Lower leg skin (tissue), 4 donors: ENCODE data around the gene CDH13. TPM values are rescaled to one million over a fixed set of nuclear protein-coding genes. Genes with fewer than 3 reads are reported as not detected.

Experiments
- DNase-seq, 2 donors: peaks; one replicate each; pipeline ENCODE4 v3.0.0-alpha.2; 2019; ENCODE audit warnings: low spot score in 2 of 2
- H3K4me3 ChIP-seq: fragments of 200-600 bp; sonication (generic); 2 replicates; pipeline ENCODE4 v1.5.1; 2017; ENCODE audit warnings: mild to moderate bottlenecking, low read depth; ENCODE audit not compliant: poor library complexity, severe bottlenecking
- CTCF ChIP-seq, 3 donors: fragments of 450-650 bp; IDR thresholded peaks; one replicate each; pipeline ENCODE4 v1.5.1; 2016; ENCODE audit warnings: antibody characterized with exemption in 3 of 3, mild to moderate bottlenecking in 3 of 3, moderate library complexity in 2 of 3
- POLR2A ChIP-seq, 2 donors: fragments of 450-650 bp; IDR thresholded peaks; one replicate each; pipeline ENCODE4 v1.6.1; 2016 to 2017; ENCODE audit warnings: antibody characterized with exemption in 2 of 2, mild to moderate bottlenecking in 1 of 2, moderate library complexity in 1 of 2
- WGBS, 2 donors: methylation state at CpG; one replicate each; pipeline ENCODE4 v1.1.5; 2018; 5-methylcytosine and 5-hydroxymethylcytosine counted together
- intact Hi-C: fragments of 100-400 bp; cut with DNase I; formaldehyde crosslinking; loops from one replicate; pipeline ENCODE4 v1.15.0; 2023; ENCODE audit warnings: low total_unique reads
- total RNA-seq, 4 donors: library from RNA; depleted of rRNA; stranded (reverse); fragments of >200 nt; gene quantifications; one replicate each; pipeline ENCODE4 v1.1.0, GENCODE V29; 2016

Gene CDH13
- total RNA-seq, 4 donors from 2014 or later, result 102 to 246 (median 155) TPM

- DNase-seq, result no peak
- 95 to 96% methylated on average over 2 of the region's 2 CpGs for WGBS, 2 donors
- no peak for TF ChIP-seq POLR2A (IDR thresholded peaks at IDR 0.05)
These were observed 132.1 kb downstream of the CDH13 start for GRCh38 chr16:82758904-82759303.

GRCh38 chr16:82761236-82761635 is 134.5 kb downstream of the CDH13 start:
- peak; percentile 88 to 97 for DNase-seq
- intact Hi-C loops, result no loop called here
- TF ChIP-seq CTCF (IDR thresholded peaks at IDR 0.05) (no peak), POLR2A (IDR thresholded peaks at IDR 0.05) (no peak)
- H3K4me3 ChIP-seq, result no peak overlapping the region
- WGBS, 2 donors, result 25 to 39% methylated on average over 4 of the region's 4 CpGs

More at GRCh38 chr16:82758904-82759303, 132.1 kb downstream of the CDH13 start:
- no peak overlapping the region for H3K4me3 ChIP-seq
- intact Hi-C loops, result no loop called here

- WGBS, 2 donors, result 32 to 57% methylated on average over 3 of the region's 3 CpGs
- TF ChIP-seq CTCF (IDR thresholded peaks at IDR 0.05), result no peak
- H3K4me3 ChIP-seq, result no peak overlapping the region
- intact Hi-C loops, result no loop called here
- DNase-seq, result no peak
These were observed 135.1 kb downstream of the CDH13 start for GRCh38 chr16:82761858-82762257.

GRCh38 chr16:82763371-82763770 is 136.6 kb downstream of the CDH13 start:
- H3K4me3 ChIP-seq, result no peak overlapping the region
- TF ChIP-seq CTCF (IDR thresholded peaks at IDR 0.05) (no peak), POLR2A (IDR thresholded peaks at IDR 0.05) (no peak)
- 97 to 98% methylated on average over 2 of the region's 2 CpGs for WGBS, 2 donors
- intact Hi-C loops, result no loop called here
- DNase-seq, result no peak

- intact Hi-C loops, result no loop called here
- no peak for TF ChIP-seq POLR2A (IDR thresholded peaks at IDR 0.05)
- no peak for TF ChIP-seq CTCF (IDR thresholded peaks at IDR 0.05)
- WGBS, 2 donors, result 69 to 72% methylated on average over 3 of the region's 3 CpGs
These were observed 140.4 kb downstream of the CDH13 start for GRCh38 chr16:82767198-82767597.

GRCh38 chr16:82767808-82768207 is 141.0 kb downstream of the CDH13 start:
- WGBS, 2 donors, result 86 to 93% methylated on average over 4 of the region's 4 CpGs
- intact Hi-C loops, result no loop called here
- no peak for TF ChIP-seq CTCF (IDR thresholded peaks at IDR 0.05)
- TF ChIP-seq POLR2A (IDR thresholded peaks at IDR 0.05), result no peak
- DNase-seq, result no peak
- no peak overlapping the region for H3K4me3 ChIP-seq

More at GRCh38 chr16:82767198-82767597, 140.4 kb downstream of the CDH13 start:
- DNase-seq, result no peak
- no peak overlapping the region for H3K4me3 ChIP-seq
